ENCODE data around the gene MYO18B.

MYO18B gene

GRCh38 chr22:25829808-25830777 lies 88.1 kb downstream of the MYO18B start:
- no peak for DNase-seq

- no peak for DNase-seq
Measured at GRCh38 chr22:25833091-25833490, 91.1 kb downstream of the MYO18B start.

DNA sequence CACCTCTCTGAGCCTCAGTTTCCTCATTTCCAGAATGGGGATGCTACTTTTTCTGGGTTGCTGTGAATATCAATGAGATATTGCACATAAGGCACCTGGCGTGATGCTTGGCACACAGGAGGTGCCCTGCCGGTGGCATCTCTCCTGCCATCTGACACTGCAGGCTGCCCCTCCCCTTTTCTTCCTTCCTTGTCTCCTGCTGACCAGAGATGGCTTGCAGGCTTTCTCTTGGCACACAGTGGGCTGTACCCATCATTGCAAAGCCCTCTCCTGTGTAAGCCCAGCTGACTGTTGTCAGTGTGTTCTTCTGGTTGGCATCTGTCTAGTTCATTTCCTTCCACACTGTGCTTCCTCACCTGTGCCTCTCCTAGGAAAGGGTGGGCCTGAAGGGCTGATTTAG lies 91.7 kb downstream of the MYO18B start:
- DNase-seq = no peak

DNA sequence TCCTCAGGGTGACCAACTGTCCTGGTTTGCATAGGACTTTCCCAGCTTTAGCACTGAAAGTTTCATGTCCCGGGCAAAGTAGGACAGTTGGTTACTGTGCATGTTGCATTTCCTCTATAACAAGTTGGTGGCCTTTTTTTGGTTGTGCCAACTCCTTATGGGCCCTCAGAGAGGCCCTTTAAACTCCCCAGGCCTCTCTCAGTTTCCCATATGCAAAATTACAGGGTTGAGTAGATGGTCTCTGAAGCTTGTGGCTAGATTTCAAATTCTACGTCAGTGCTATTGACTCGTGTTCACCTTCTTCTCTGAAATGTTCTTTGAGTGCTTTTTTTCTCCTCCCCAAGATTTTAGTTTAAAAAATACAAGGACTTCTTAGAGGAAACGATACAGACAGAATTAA lies 92.5 kb downstream of the MYO18B start:
- DNase-seq = no peak

- no peak for DNase-seq
Measured at GRCh38 chr22:25835348-25835747, 93.4 kb downstream of the MYO18B start.

- DNase-seq = no peak
Measured at GRCh38 chr22:25837288-25837900, 95.4 kb downstream of the MYO18B start.

DNA sequence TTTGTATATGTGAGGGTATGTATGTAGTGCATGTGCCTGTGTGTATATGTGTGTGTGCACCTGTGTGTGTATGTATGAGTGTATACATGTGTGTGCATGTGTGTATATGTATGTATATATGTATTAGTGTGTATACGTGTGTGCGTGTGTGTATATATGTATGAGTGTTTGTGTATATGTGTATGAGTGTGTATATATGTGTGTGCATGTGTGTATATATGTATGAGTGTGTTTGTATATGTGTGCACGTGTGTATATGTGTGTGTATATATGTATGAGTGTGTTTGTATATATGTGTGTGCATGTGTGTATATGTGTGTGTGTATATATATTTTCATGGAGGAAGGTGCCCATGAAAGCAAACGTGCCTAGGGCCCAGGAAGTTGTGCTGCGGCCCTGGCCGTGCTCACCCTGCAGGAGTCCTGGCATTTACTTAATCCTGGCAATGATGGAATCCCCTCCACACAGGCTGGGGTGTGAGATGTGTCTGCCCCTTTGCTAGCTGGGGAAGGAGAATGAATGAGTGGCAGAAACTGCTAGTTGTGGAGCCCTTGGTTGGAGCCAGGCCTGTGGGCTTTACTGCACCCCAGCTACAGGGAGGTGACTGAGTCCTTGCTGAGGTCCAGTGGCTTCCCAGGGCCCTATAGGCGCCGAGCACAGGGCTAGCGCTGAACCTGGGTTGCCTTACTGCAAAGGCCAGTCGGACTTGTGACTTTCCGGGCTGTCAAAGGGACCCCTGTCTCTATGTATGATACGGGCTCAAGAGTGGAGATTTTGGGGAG lies 97.2 kb downstream of the MYO18B start:
- DNase-seq = no peak

DNA sequence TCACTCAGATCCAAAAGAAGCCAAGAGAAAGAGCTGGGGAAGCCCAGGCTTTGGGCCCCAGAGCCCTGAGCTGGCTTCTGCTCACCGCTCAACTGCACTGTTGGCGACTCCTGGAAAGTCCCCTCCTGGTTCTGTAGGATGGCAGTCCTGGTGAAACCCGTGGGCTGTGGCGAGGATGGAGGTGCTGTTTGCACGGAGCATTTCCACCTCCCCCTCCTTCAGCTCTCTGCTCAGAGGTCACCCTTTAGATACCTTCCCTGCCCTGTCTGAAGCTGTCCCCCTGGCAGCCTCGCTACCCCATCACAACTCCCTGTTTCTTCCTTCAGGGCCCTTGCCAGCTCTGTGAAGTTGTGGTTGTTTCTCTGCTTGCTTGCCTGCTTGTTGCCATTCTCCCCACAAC lies 97.8 kb downstream of the MYO18B start:
- no peak for DNase-seq

DNA sequence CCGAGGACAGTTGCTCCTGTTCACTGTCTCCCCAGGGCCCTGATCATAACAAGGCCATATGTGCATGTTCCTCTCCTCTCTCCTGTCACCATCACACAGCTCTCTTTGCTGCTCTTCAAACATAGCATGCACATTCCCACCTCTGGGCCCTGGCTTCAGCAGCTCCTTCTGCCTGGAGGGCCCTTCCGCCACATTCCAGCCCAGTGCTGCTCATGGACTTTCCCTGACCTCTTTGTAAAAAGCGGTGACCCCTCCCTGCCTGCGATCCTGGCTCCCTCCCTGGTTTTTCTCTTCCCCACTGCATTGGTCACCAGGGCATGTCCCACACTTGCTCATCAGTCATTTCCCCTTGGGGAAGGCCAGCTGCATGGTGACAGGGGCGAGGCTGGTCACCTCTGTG lies 98.2 kb downstream of the MYO18B start:
- DNase-seq = no peak

DNA sequence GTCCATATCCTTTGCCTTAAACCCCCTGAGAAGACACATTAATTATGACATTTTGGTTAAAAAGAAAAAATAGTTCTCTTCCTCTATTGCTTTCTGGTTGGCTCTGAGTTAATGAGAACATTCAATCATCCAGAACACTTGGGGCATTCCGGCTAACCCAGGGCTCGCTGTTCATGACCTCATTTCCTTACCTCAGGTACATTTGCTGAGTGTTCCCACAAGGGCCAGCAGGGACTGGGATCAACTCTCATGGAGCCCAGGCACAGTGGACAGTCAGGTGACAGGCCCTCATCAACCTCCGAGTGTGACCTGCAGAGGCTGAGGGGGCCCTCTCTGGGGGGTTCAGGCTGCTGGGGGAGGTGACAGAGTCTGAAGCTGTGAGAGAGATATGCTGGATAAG lies 98.9 kb downstream of the MYO18B start:
- DNase-seq = no peak

DNA sequence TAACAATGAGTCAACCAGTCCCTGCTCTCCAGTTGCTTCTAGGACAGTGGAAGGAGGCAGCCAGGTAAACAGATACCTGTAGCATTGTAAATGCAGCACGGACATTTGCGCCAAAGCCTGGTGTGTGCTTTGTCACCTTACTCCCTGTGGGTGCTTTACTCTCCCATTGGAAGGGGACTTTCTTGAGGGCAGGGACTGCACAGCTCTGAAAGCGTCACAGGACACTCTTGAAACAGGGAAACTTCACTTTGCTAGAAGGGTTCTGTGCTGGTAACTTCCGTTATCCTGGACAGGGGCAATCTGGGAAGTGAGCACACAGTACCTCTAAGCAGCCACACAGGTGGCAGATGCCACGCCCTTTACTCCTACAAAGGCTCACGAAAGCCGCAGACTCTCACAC lies 99.8 kb downstream of the MYO18B start:
- DNase-seq = no peak

GRCh38 chr22:25843660-25844405 lies 101.8 kb downstream of the MYO18B start:
- no peak for DNase-seq

- DNase-seq = no peak
Measured at GRCh38 chr22:25844601-25845000, 102.6 kb downstream of the MYO18B start.

DNA sequence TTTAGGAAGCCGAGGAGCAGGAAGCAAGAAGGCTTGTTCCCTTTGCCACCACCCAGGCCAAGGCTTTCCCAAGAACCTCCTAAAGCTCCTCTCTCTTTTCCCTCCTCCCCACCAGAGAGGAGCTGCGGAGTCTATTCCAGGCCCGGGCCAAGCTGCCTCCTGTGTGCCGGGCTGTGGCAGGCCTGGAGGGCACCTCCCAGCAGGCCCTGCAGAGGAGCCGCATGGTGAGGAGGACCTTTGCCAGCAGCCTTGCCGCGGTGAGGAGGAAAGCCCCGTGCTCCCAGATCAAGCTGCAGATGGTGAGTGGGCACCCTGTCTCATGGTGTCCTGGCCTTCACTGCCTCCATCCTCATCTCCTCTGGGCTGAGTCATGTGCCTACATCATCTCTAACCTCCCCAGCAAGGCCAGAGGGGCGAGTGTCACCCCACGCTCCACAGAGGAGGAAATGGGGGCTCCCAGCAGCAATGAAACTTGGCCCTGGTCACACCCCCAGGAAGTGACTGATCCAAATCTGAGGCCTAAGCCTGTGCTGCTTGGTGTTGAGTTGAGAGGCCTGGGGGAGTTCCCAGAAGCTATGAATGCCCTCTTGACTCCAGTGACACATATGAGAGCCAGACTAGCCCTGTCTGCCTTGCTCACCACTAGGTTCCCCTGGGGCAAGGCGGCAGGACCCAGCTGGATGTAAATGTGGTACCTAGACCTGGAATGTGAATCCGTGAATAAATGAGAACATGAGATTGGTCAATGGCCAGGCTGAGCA lies 104.2 kb downstream of the MYO18B start:
- no peak for DNase-seq

DNA sequence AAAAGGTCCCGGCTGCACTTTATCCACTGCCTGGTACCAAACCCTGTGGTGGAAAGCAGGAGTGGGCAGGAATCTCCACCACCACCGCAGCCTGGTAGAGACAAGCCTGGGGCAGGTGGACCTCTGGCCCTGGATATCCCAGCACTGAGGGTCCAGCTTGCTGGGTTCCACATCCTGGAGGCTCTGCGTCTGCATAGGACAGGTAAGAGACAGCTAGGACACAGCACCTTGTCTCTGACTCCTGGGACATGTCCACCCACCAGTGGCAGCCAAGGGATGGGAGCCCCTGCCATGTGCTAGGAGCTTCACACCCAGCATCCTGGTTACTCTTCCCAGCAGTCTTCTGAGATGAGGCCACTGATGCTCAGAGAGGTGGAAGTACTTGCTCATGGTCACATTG lies 105.5 kb downstream of the MYO18B start:
- no peak for DNase-seq

GRCh38 chr22:25848954-25849353 lies 107.0 kb downstream of the MYO18B start:
- DNase-seq = no peak

DNA sequence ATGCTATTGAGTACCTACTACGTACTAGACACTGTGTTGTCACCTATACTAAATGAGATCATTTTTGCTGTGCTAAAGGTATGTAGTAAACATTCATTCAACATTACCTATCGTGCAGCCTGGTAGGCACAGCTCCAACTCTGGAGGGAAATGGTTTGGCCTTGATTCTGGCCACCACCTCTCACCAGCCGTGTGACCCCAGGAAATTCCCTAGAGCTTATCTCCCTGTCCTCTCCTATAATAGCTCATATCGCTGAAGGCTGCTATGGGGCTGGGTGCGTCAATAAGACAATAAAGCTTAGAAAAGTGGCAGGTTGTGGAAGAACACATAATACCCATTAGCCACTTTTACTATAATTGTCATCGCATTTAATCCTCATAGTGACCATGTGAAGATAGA lies 107.5 kb downstream of the MYO18B start:
- DNase-seq = no peak

GRCh38 chr22:25852223-25852622 lies 110.2 kb downstream of the MYO18B start:
- DNase-seq = no peak

- DNase-seq = no peak
Measured at GRCh38 chr22:25853078-25853477, 111.1 kb downstream of the MYO18B start.

DNA sequence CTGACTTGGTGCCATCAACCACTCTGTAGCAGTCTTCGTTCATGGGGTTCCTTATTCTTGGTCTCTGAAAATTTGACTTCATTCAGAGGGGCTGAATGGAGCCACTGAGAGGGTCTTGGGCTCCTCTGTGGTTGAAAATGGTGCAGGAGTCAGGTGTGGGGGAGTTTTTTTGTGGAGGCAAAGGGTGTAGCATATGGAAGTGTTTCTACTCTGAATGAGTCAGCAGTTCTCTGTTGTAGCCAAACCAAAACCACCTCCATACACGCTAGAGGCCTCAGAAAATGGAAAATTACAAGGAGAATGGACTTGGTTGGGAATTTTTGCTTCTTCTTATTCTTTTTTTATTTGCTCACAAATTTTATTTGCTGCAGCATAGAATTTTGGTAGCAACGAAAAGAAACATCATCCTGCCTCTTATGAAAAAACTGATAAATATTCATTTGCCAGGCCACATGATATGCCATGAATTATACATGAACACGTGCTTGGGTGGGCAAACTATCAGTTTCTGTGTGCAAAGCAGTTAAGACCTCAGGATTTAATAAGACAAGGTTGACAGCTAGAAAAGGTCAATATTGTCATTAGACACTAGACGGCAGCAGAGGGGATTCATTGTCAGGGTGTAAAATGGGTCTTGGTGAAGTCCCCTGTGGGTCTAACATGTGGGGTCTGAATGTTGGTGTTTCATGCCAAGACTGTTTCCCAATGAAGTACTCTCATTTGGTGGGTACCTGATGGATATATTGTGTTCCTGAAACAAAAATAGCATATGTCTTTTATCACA lies 111.7 kb downstream of the MYO18B start:
- no peak for DNase-seq

GRCh38 chr22:25869771-25870170 lies 127.8 kb downstream of the MYO18B start:
- DNase-seq = no peak
